T-helper 2 cell treated with Interferon-gamma antibody and Interleukin-4, amounts not matched to agents 100 ng/mL and 5 ng/mL, for 36 hours (primary cell): ENCODE measurements around the gene WBP2NL. TPM values are rescaled to one million over a fixed set of nuclear protein-coding genes. Genes with fewer than 3 reads are reported as not detected.

ENCODE experiments used
- intact Hi-C: fragments of 100-400 bp; cut with micrococcal nuclease; formaldehyde crosslinking; loops from one replicate; pipeline ENCODE4 v1.15.1; 2023
- total RNA-seq: library from RNA; stranded (reverse); gene quantifications from 2 replicates; pipeline ENCODE4 v1.2.3, GENCODE V29; 2022

Gene WBP2NL
- total RNA-seq, 1 donor from 2014 or later, result 2.0 TPM

DNA sequence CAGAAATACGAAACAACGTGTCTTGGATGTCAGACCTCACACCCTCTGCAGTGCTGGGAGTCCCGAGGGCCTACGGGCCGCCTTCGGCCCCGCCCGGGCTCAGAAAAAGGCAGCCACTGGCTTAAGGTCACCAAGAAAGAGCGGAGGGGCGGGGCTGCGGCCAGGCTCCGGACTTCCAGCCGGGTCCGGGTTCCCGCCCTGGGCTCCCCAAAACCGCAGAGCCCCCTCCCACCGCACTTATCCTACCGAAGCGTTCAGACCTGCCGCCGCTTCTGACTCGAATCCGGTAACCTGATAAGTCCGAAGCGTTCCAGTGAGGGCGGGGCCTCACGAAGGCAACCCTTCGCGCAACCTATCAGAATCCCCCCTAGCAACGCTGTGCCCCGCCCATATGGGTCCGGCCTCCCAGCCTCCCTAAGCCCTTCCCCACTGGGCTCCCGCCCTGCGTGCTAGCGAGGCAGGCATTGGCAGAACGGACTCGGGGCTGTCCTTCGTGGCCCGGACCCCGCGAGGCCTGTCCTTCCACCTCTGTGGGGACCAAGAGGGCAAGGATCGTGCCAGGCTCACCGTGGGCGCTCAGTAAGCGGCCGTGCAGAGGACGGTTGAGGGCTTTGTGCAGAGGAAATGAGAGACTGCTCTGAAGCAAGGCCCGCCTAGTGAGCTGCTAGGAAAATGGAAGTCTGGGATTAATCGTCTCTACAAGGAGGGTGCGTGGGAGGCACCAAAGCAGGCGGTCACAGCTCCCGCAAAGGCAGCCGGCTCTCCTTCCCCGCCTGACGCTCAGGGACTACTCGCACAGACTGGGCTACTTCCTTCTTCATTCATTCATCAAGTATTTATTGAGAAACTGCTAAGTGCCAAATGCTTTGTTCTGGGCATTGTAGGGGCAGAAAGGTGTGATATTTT is 72.2 kb downstream of the WBP2NL start, which contains the start of gene NAGA:
NAGA (minus strand) TSS at position 296 of the 906 bp plus-strand sequence. CDS start 515 bp downstream, outside the sequence.
- intact Hi-C loops, result loop anchor here (1.0 to 2.0 kb wide), 5 partner anchors 9 to 124 kb away; partner anchors contain the start of genes CENPM, SMDT1 and WBP2NL

DNA sequence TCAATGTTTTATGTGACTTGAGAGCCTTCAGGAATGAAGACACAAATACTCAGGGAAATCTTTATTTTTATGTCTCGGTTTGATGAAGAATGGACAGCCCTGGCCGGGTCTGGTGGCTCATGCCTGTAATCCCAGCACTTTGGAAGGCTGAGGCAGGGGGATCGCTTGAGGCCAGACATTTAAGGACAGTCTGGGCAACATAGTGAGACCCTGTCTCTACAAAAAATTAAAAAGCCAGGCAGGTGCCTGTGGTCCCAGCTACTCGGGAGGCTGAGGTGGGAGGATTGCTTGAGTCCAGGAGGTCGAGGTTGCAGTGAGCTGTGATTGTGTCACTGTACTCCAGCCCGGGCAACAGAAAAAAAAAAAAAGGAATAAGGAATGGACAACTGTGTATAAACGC is 72.9 kb downstream of the WBP2NL start:
- intact Hi-C loops, result loop anchor here (2.0 kb wide), 2 partner anchors 105 to 125 kb away; partner anchors contain the start of gene CENPM

DNA sequence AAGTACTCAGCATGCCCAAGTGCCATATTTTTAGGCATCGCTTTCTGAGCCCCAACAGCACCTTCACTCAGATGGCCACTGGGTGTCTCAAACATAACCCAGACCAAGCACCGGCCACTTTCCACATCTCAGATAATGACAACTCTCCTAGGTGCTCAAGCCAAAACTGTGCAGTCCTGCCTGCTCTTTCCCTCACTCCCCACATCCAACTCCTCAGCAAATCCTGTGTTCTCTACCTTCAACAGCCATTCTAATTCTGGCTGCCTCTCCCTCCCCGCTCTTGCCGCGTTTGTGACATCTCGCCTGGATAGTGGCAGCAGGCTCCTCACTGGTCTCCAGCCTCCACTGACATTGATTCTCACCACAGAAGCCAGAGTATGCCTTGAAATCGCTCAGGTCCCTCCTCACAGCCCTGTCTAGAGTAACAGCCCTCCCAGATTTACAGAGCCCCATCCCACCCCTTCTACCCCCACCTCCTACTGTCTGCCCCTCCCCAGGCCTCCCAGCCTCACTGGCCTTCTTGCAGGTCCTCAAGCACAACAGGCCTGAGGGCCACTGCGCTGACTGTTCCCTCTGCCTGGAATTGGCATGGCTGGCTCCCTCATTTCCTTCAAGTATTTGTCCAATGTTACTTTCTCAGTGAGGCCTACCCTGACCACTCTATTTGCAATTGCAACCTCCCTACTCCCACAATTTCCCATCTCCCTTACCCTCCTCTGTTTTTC is 74.2 kb downstream of the WBP2NL start:
- intact Hi-C loops, result no loop called here

DNA sequence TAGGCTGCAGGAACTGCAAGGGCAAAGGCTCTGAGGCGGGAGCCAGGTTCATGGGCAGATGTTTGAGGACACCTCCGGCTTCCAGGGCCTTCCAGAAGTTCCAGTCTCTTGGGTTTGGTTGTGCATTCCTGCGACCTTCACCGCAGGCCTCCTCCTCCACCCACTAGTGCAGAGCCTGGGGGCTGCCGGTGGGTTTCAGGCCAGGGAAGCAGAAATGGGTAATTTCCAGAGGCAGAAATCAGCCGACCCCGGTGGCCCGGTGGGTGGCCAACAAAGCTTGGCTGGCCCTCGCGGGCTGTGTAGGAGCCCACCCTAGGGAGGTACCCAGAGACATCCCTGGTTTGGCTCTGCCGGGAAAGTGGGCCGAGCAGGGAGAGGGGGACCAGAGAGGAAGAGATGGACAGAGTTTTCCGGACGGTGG is 75.0 kb downstream of the WBP2NL start:
- intact Hi-C loops, result no loop called here

DNA sequence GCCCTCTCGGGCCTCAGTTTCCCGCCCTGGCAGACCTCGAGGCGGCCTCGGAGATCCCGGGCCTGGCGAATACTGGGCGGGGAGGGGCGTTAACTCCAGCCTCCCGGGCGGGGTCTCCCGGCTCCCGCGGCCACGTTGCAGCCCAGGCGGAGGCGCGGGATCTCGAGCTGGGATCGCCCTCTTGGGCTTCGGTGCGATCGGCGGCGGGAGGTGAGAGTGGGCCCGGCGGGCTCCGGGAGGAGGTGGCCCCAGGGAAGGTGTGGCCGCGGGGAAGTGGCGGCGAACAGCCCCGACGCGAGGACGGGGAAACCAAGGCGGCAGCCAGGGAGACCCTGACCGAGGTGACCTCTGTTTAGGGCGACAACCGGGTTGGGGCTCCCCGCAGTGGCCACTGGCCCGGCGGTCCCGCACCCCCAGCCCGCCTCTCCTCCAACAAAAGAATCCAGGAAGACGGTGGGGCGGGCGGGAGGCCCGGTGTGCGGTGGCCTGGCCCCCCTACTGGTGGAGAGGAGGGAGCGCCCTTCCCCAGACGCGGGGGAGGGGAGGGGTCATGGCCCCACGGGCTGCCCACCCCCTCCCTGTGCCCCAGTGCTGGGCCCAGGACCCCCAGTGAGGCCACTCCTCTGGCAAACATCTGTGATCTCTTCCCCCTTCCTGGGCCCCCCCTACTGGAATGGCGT is 75.7 kb downstream of the WBP2NL start, which contains the start of gene PHETA2:
PHETA2 (plus strand) TSS at position 117 of the 680 bp plus-strand sequence. CDS start 3,046 bp downstream, outside the sequence.
- intact Hi-C loops, result no loop called here

DNA sequence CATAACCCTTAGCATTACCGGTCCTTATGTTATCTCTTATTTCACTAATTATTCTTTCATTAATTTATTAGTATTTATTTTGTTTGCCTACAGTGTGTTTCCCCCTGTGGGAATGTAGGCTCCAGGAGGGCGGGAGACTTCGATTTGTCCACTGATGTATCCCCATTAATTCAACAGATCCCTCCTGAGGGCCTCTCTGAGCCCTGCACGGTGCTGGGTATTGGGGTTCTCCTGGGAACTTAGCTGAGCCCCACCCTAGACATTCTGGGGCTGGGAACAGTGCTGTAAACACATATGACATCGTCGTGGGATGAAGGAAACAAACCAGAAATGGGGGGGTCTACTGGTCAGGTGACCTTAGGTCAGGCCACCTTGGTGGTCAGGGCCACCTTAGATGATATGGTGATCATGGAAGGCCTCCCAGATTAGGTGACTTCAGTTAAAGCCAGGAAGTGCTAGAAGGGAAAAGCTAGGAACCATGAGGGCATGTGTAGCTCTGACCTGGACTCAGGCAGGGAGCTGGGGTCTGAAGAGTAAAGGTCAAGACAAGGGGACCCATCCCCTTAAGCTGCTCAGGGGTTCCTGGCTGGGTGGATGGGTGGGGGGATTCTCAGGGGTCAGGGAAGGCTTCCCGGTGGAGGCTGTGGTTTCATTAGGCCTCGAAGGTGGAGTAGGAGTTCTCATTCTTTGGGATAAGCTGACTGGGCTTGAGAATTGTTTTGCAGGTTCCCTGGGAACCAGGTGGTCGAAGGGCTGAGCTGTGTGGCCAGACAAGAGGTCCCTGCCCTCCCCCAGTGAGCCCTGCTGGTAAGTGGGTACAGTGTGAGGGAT is 76.5 kb downstream of the WBP2NL start:
- intact Hi-C loops, result no loop called here

DNA sequence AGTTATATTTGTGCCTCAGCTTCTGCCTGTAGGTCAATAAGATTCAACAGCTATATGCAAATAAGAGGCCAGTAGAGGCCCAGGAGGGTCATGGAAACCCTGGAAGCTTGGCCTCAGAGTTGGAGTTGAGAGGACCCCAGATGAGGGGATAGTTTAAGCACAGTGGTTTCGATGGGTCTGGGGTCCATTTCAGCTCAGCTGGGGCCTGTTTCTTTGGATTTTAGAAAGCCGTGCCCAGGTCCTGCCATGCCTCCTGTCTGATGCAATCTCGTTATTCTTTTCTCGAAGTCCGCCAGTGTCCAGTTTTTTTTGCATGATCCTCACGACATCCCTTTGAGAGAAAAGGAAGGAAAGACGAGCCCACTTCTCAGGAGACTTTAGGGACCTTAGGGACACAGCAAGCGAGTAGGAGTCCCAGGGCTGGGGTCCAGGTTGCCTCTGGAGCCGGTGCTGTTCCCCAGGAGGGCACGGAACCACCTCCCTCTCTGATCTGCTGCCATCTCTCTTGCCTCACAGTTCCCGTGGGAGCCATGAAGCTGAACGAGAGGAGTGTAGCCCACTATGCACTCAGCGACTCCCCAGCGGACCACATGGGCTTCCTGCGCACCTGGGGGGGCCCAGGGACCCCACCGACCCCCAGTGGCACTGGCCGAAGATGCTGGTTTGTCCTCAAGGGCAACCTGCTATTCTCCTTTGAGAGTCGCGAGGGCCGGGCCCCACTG is 78.3 kb downstream of the WBP2NL start:
- intact Hi-C loops, result no loop called here

DNA sequence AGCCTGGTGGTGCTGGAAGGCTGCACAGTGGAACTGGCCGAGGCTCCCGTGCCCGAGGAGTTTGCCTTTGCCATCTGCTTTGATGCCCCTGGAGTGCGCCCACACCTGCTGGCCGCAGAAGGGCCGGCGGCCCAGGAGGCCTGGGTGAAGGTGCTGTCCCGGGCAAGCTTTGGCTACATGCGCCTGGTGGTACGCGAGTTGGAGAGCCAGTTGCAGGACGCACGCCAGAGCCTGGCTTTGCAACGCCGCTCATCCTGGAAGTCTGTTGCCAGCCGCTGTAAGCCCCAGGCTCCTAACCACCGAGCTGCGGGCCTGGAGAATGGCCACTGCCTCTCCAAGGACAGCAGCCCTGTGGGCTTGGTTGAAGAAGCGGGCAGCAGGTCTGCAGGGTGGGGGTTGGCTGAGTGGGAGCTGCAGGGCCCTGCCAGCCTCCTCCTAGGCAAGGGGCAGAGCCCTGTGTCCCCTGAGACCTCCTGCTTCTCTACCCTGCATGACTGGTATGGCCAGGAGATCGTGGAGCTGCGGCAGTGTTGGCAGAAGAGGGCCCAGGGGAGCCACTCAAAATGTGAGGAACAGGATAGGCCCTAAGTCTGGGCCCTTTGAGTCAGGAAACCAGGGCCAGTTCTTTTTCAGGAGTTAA is 79.0 kb downstream of the WBP2NL start:
- intact Hi-C loops, result loop anchor here (2.0 kb wide), 1 partner anchor 79 kb away; the partner anchor contains the start of gene WBP2NL

Other genes with a start within 250 kb of the WBP2NL start
- gene CCDC134, start 198.1 kb upstream of the WBP2NL start, total RNA-seq, result 16.7 and 18.4 TPM in 2 replicates
- gene SREBF2, start 165.7 kb upstream of the WBP2NL start, total RNA-seq, result 131 and 132 TPM in 2 replicates
- gene SHISA8, start 83.7 kb upstream of the WBP2NL start, total RNA-seq, result 0.41 TPM in 1 of 2 replicates, not detected in the other
- 1.3 and 1.5 TPM in 2 replicates for gene TNFRSF13C, start 72.0 kb upstream of the WBP2NL start, total RNA-seq
- 67.5 and 74.1 TPM in 2 replicates for gene CENPM, start 51.6 kb upstream of the WBP2NL start, total RNA-seq
- 4.0 and 4.6 TPM in 2 replicates for gene SEPTIN3, start 29.3 kb upstream of the WBP2NL start, total RNA-seq
- 37.9 and 38.7 TPM in 2 replicates for gene NAGA, start 72.0 kb downstream of the WBP2NL start, total RNA-seq
- gene PHETA2, start 75.5 kb downstream of the WBP2NL start, total RNA-seq, result 4.0 and 4.2 TPM in 2 replicates
- 98.6 and 105 TPM in 2 replicates for gene SMDT1, start 80.9 kb downstream of the WBP2NL start, total RNA-seq
- 74.3 and 80.7 TPM in 2 replicates for gene NDUFA6, start 92.0 kb downstream of the WBP2NL start, total RNA-seq
- 4.5 and 5.8 TPM in 2 replicates for gene CYP2D6, start 132.0 kb downstream of the WBP2NL start, total RNA-seq